RWPE2 (cell line): Measurements from ENCODE around the gene ZNF771.
A peak's percentile ranks its signal among the peaks of the same experiment; 100 is the strongest.

Experiments
- ATAC-seq: fragments of 200-7000 bp; cut with Tn5 transposase; 3 replicates; pipeline ENCODE4 v1.9.1; 2021; ENCODE audit warnings: low read depth
- DNase-seq: peaks from one replicate; pipeline ENCODE4 v3.0.0-alpha.2; 2020; ENCODE audit warnings: low spot score
- H3K27ac ChIP-seq: fragments of 450-650 bp; 2 replicates; pipeline ENCODE4 v1.5.1; 2017; ENCODE audit warnings: mild to moderate bottlenecking; ENCODE audit not compliant: poor library complexity, severe bottlenecking
- H3K27me3 ChIP-seq: fragments of 250-450 bp; sonication (Bioruptor Pico); 2 replicates; pipeline ENCODE4 v1.5.1; 2021; ENCODE audit warnings: mild to moderate bottlenecking, moderate library complexity; ENCODE audit not compliant: insufficient read depth, poor library complexity, severe bottlenecking
- H3K36me3 ChIP-seq: fragments of 250-450 bp; sonication (Bioruptor Pico); 2 replicates; pipeline ENCODE4 v1.5.1; 2020; ENCODE audit warnings: low read depth, mild to moderate bottlenecking, moderate library complexity
- H3K4me1 ChIP-seq: fragments of 250-450 bp; sonication (Bioruptor Pico); 2 replicates; pipeline ENCODE4 v1.5.1; 2021; ENCODE audit warnings: mild to moderate bottlenecking, moderate library complexity; ENCODE audit not compliant: insufficient read depth, poor library complexity, severe bottlenecking
- H3K4me3 ChIP-seq: fragments of 250-450 bp; sonication (Bioruptor Pico); 2 replicates; pipeline ENCODE4 v1.5.1; 2021; ENCODE audit warnings: mild to moderate bottlenecking, moderate library complexity; ENCODE audit not compliant: severe bottlenecking
- H3K9me3 ChIP-seq: fragments of 250-450 bp; sonication (Bioruptor Pico); 2 replicates; pipeline ENCODE4 v1.5.1; 2021; ENCODE audit warnings: mild to moderate bottlenecking, moderate library complexity; ENCODE audit not compliant: severe bottlenecking
- TF ChIP-seq, protein P1 (sequence below): fragments of 450-650 bp; IDR thresholded peaks from one replicate; pipeline ENCODE4 v1.5.1; 2017; ENCODE audit warnings: mild to moderate bottlenecking, moderate library complexity; ENCODE audit not compliant: poor library complexity, severe bottlenecking

ZNF771 gene

DNA sequence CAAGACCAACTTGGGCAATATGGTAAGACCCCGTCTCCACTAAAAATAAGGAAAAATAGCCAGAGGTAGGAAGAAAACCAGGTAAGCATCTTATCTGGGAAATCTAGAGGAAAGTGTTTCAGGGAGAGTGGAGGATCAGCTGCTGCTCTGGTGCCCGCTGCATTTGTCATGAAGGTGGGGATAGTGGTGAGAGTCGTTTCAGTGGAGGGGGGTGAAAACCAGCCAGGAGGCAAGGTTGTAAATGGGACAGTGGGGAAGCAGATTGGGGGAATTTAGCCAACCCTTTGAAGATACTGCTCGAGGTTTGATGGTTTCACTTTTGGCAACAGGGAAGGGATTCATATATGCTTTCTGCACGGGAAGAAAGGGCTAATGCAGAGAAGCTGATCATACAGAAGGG lies 13.6 kb downstream of the ZNF771 start:
- Histone ChIP-seq H3K36me3 (peaks cover 36% of the 10 kb centered on the region), H3K9me3 (no peaks in the 10 kb centered on the region), H3K27me3 (no peaks in the 10 kb centered on the region), H3K27ac (no peak overlapping the region), H3K4me1 (no peaks in the 10 kb centered on the region), H3K4me3 (no peak overlapping the region)
- TF ChIP-seq, protein P1, sequence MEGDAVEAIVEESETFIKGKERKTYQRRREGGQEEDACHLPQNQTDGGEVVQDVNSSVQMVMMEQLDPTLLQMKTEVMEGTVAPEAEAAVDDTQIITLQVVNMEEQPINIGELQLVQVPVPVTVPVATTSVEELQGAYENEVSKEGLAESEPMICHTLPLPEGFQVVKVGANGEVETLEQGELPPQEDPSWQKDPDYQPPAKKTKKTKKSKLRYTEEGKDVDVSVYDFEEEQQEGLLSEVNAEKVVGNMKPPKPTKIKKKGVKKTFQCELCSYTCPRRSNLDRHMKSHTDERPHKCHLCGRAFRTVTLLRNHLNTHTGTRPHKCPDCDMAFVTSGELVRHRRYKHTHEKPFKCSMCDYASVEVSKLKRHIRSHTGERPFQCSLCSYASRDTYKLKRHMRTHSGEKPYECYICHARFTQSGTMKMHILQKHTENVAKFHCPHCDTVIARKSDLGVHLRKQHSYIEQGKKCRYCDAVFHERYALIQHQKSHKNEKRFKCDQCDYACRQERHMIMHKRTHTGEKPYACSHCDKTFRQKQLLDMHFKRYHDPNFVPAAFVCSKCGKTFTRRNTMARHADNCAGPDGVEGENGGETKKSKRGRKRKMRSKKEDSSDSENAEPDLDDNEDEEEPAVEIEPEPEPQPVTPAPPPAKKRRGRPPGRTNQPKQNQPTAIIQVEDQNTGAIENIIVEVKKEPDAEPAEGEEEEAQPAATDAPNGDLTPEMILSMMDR = no peak
- DNase-seq (no peak), ATAC-seq (no peak)

- DNase-seq (no peak), ATAC-seq (no peak)
- H3K27ac ChIP-seq = no peak overlapping the region
- TF ChIP-seq, protein P1 = no peak
- peaks cover 42% of the 10 kb centered on the region for H3K36me3 ChIP-seq
- H3K4me1 ChIP-seq = peaks cover 5% of the 10 kb centered on the region
- no peak overlapping the region for H3K4me3 ChIP-seq
- H3K27me3 ChIP-seq = no peaks in the 10 kb centered on the region
- no peaks in the 10 kb centered on the region for H3K9me3 ChIP-seq
Measured at GRCh38 chr16:30428055-30428454, 20.6 kb downstream of the ZNF771 start.

DNA sequence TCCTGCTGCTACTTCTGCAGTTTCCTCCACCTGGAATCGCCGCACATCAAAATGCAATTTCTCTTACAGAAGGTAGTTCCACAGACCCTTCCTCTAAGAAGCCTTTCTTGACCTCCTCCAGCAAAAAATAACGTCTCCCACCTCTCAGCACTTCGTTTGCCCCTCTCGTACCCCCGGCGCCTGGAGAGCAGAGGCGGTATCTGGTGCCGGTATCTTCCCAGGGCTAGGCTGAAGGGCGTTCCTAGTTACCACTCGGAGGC lies 21.9 kb downstream of the ZNF771 start:
- peaks cover 5% of the 10 kb centered on the region for H3K4me1 ChIP-seq
- peak overlapping the region; percentile 50 for H3K27ac ChIP-seq
- H3K27me3 ChIP-seq = no peaks in the 10 kb centered on the region
- TF ChIP-seq, protein P1 = no peak
- H3K9me3 ChIP-seq = no peaks in the 10 kb centered on the region
- peak overlapping the region; percentile 66 for H3K4me3 ChIP-seq
- ATAC-seq (peak; percentile 33; the same call in 2 of the 3 replicates), DNase-seq (no peak)
- H3K36me3 ChIP-seq = peaks cover 31% of the 10 kb centered on the region

- no peaks in the 10 kb centered on the region for H3K9me3 ChIP-seq
- DNase-seq (peak; percentile 98), ATAC-seq (peak; percentile 99)
- H3K27ac ChIP-seq = peak within 1 kb of the TSS; percentile 50
- peaks cover 5% of the 10 kb centered on the region for H3K4me1 ChIP-seq
- TF ChIP-seq, protein P1 = peak; percentile 96
- no peaks in the 10 kb centered on the region for H3K27me3 ChIP-seq
- peaks cover 28% of the 10 kb centered on the region for H3K36me3 ChIP-seq
- H3K4me3 ChIP-seq = peak within 1 kb of the TSS; percentile 66
Measured at GRCh38 chr16:30429678-30430427, 22.4 kb downstream of the ZNF771 start, which contains the start of gene DCTPP1. Gene DCTPP1 (minus strand): TSS chr16:30430030. CDS start chr16:30429980, 50 bp downstream.

GRCh38 chr16:30430428-30430970 lies 23.1 kb downstream of the ZNF771 start:
- no peaks in the 10 kb centered on the region for H3K27me3 ChIP-seq
- H3K9me3 ChIP-seq = no peaks in the 10 kb centered on the region
- H3K36me3 ChIP-seq = peaks cover 22% of the 10 kb centered on the region
- H3K4me3 ChIP-seq = no peak overlapping the region
- H3K4me1 ChIP-seq = peaks cover 5% of the 10 kb centered on the region
- TF ChIP-seq, protein P1 = peak; percentile 74
- ATAC-seq (peak; percentile 4; the same call in 2 of the 3 replicates), DNase-seq (no peak)
- no peak overlapping the region for H3K27ac ChIP-seq
